Activated CD8-positive, alpha-beta T cell treated with anti-CD3 and anti-CD28 coated beads for 36 hours (primary cell): ENCODE results near the gene LCE3A. TPM values are rescaled to one million over a fixed set of nuclear protein-coding genes. Genes with fewer than 3 reads are reported as not detected.
A peak's percentile ranks its signal among the peaks of the same experiment; 100 is the strongest.

Source experiments
- ATAC-seq: fragments of 200-7000 bp; cut with Tn5 transposase; one replicate; pipeline ENCODE4 v1.10.0; 2021; ENCODE audit warnings: mild to moderate bottlenecking, moderate library complexity
- CTCF ChIA-PET: fragments of 350-600 bp; sonication (Branson Sonifier 250); formaldehyde crosslinking; loops from one replicate; lab custom pipeline; 2021; ENCODE audit warnings: antibody characterized with exemption; lab: Charles Lee
- POLR2A ChIA-PET: fragments of 350-600 bp; sonication (Branson Sonifier 250); formaldehyde crosslinking; loops from one replicate; lab custom pipeline; 2021; ENCODE audit warnings: antibody characterized with exemption; lab: Charles Lee
- DNase-seq: peaks from one replicate; pipeline ENCODE4 v3.0.0-alpha.2; 2020
- H3K27ac Mint-ChIP-seq: one replicate; pipeline ENCODE4 v1.8.0; 2021; ENCODE audit warnings: mild to moderate bottlenecking, mixed read lengths
- H3K27me3 Mint-ChIP-seq: one replicate; pipeline ENCODE4 v1.8.0; 2021; ENCODE audit warnings: mixed read lengths
- H3K36me3 Mint-ChIP-seq: one replicate; pipeline ENCODE4 v1.8.0; 2021; ENCODE audit warnings: low read depth, mixed read lengths
- H3K4me1 Mint-ChIP-seq: one replicate; pipeline ENCODE4 v1.8.0; 2021; ENCODE audit warnings: low read depth, mixed read lengths
- H3K4me3 Mint-ChIP-seq: one replicate; pipeline ENCODE4 v1.8.0; 2021; ENCODE audit warnings: mild to moderate bottlenecking, moderate library complexity, mixed read lengths
- H3K9me3 Mint-ChIP-seq: one replicate; pipeline ENCODE4 v1.8.0; 2021; ENCODE audit warnings: mixed read lengths
- intact Hi-C: fragments of 100-400 bp; cut with micrococcal nuclease; formaldehyde crosslinking; loops from one replicate; pipeline ENCODE4 v1.10.0; 2022
- total RNA-seq, 2 experiments: library from RNA; stranded (reverse); gene quantifications; one replicate each; pipeline ENCODE4 v1.2.3, GENCODE V29; 2021
- TF ChIP-seq, protein P1 (sequence below): fragments of 200-600 bp; IDR thresholded peaks from one replicate; pipeline ENCODE4 v1.8.0; 2022; ENCODE audit warnings: antibody characterized with exemption, mild to moderate bottlenecking

The LCE3A gene
- total RNA-seq, 2 experiments from 2014 or later: not detected

DNA sequence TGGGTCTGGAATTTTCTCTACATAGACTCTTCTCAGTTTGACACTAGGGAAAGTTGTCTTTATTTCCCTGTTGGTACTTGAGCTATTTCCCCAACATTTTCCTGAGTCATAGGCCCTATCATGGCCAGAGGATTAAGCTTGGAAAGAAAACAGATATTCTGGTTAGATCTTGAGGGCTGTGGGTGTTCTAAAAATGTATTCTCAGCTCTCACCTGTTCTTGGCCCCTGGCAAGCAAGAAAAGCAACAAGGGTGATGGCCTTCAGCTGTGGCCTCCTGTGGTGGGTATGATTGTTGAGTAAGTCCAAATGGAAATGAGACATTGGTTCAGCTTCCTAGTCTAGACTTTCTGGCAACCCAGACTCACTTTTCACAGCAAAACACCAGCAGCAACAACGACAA, 17.4 kb upstream of the LCE3A start:
- Mint-ChIP-seq H3K4me3 (no peak overlapping the region), H3K4me1 (no peaks in the 10 kb centered on the region), H3K27ac (no peak overlapping the region), H3K27me3 (peaks cover 7% of the 10 kb centered on the region), H3K36me3 (no peaks in the 10 kb centered on the region), H3K9me3 (no peaks in the 10 kb centered on the region)
- intact Hi-C loops: no loop called here
- TF ChIP-seq, protein P1, sequence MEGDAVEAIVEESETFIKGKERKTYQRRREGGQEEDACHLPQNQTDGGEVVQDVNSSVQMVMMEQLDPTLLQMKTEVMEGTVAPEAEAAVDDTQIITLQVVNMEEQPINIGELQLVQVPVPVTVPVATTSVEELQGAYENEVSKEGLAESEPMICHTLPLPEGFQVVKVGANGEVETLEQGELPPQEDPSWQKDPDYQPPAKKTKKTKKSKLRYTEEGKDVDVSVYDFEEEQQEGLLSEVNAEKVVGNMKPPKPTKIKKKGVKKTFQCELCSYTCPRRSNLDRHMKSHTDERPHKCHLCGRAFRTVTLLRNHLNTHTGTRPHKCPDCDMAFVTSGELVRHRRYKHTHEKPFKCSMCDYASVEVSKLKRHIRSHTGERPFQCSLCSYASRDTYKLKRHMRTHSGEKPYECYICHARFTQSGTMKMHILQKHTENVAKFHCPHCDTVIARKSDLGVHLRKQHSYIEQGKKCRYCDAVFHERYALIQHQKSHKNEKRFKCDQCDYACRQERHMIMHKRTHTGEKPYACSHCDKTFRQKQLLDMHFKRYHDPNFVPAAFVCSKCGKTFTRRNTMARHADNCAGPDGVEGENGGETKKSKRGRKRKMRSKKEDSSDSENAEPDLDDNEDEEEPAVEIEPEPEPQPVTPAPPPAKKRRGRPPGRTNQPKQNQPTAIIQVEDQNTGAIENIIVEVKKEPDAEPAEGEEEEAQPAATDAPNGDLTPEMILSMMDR: no peak
- no peak for ATAC-seq
- POLR2A ChIA-PET: no interaction called here
- CTCF ChIA-PET: interaction anchor here (1.2 to 6.0 kb wide), 2 partner anchors 15 to 17 kb away, joined by 3 to 41 read pairs; partner anchors contain the start of gene LCE3A
- DNase-seq: no peak

DNA sequence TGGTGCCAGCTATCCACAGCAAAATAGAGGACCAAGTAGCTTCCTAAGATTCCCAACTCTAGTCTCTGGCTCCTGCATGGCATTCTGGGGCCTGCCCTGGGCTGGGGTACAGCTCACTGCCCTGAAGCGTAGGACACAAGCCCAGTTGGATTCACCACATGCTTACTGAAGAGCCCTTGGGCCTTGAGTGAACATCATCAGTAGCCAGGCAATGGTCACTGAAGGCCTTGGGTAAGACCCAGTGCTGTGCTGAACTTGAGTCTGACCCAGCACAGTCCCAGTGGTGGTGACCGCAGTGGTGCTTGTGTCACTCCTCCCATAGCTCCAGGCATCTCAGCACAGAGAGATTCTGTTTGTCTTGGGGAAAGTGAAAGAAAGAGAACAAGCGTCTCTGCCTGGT, 7.7 kb upstream of the LCE3A start:
- ATAC-seq (no peak), DNase-seq (no peak)
- H3K27ac Mint-ChIP-seq: no peak overlapping the region
- intact Hi-C loops: no loop called here
- ChIA-PET CTCF (no interaction called here), POLR2A (no interaction called here)
- H3K9me3 Mint-ChIP-seq: peaks cover 3% of the 10 kb centered on the region
- no peak overlapping the region for H3K4me3 Mint-ChIP-seq
- H3K27me3 Mint-ChIP-seq: peaks cover 14% of the 10 kb centered on the region
- no peaks in the 10 kb centered on the region for H3K4me1 Mint-ChIP-seq
- no peaks in the 10 kb centered on the region for H3K36me3 Mint-ChIP-seq
- TF ChIP-seq, protein P1: no peak

DNA sequence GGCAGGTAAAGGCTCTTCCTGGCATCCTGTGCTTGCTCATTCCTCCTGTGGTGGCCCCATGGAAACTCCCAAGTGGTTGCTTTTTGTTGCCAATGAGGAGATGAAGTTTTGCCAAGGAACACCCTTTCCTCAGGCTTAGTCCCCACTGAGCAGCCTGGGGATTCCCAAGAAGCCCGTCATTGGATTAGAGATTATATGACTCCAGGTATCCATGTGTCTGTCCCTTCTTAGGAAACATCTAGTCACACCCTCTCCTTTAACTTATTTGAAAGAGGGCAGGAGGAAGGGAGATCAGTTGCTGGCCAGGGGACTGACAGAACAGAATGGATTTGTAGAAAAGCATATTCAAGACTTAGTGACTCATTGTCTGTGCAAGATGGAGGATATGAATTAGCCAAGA, 3.8 kb upstream of the LCE3A start:
- ChIA-PET POLR2A (no interaction called here), CTCF (no interaction called here)
- Mint-ChIP-seq H3K36me3 (no peaks in the 10 kb centered on the region), H3K4me1 (peaks cover 3% of the 10 kb centered on the region), H3K27me3 (peaks cover 21% of the 10 kb centered on the region), H3K9me3 (no peaks in the 10 kb centered on the region), H3K27ac (no peak overlapping the region), H3K4me3 (no peak overlapping the region)
- no peak for DNase-seq
- TF ChIP-seq, protein P1: no peak
- intact Hi-C loops: no loop called here
- ATAC-seq: no peak

DNA sequence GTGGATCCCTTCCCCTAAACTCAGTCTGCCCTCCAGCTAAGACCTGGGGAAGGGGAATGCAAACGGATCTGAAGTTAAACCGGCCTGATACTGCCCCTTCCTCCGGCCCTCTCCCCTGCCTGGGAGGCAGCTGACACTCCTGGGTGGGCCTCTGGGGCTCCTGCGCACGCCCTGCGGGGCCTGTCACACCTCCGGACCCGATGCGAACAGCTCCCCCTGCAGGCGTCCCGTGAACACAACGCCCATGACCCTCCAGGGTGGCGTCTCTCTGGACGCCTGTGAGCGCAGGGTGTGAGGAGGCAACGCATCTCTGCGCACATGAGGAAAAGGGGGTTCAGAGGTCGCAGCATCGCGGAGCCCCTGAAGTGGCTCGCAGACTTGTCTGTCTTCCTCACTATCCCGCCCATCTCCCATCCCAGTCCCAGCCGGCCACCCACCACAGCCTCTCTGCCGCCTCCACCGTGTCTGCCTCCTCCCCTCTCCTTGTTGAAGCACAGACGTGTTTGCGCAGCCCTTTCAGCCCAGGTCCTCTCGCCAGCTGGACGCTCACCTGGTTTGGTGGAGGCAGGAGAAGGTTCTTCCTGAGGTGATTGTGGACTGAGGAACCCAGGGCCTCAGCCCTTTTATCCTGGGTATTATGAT, 421 bp upstream of the LCE3A start:
- DNase-seq (peak; percentile 41), ATAC-seq (peak; percentile 55)
- no peak overlapping the region for H3K27ac Mint-ChIP-seq
- no peak overlapping the region for H3K4me3 Mint-ChIP-seq
- peaks cover 18% of the 10 kb centered on the region for H3K27me3 Mint-ChIP-seq
- intact Hi-C loops: no loop called here
- peaks cover 3% of the 10 kb centered on the region for H3K4me1 Mint-ChIP-seq
- no peaks in the 10 kb centered on the region for H3K36me3 Mint-ChIP-seq
- peaks cover 9% of the 10 kb centered on the region for H3K9me3 Mint-ChIP-seq
- CTCF ChIA-PET: interaction anchor here (0.7 to 1.2 kb wide), 3 partner anchors 16 to 34 kb away, joined by 3 read pairs; no protein-coding TSS in a partner anchor
- TF ChIP-seq, protein P1: peak; percentile 58
- POLR2A ChIA-PET: no interaction called here

DNA sequence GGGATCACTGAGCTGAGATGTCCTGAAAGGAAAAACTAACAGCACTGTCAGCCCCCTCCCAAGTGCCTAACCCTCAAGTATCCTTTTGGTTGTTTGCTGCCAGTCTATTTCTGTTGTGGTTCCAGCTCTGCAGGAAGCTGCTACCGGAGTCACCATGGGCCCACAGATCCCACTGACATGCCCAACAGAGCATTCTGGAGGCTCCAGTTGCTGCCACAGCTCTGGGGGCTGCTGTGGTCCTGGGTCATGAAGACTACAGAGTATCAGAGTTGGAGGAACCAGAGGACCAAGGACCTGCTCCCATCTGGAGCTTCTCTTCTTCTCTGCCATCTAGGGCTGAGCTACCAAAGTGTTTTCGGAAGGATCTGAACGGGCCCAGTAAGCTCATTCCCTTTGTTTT, 910 bp downstream of the LCE3A start:
- ATAC-seq: no peak
- H3K36me3 Mint-ChIP-seq: no peaks in the 10 kb centered on the region
- POLR2A ChIA-PET: no interaction called here
- no peak overlapping the region for H3K27ac Mint-ChIP-seq
- DNase-seq: no peak
- H3K4me3 Mint-ChIP-seq: no peak overlapping the region
- CTCF ChIA-PET: interaction anchor here (1.2 to 1.3 kb wide), 2 partner anchors 26 to 44 kb away, joined by 3 read pairs; no protein-coding TSS in a partner anchor
- intact Hi-C loops: no loop called here
- peaks cover 16% of the 10 kb centered on the region for H3K27me3 Mint-ChIP-seq
- peaks cover 9% of the 10 kb centered on the region for H3K9me3 Mint-ChIP-seq
- peaks cover 3% of the 10 kb centered on the region for H3K4me1 Mint-ChIP-seq
- TF ChIP-seq, protein P1: no peak
